Astrocyte of the cerebellum (primary cell): ENCODE measurements around the gene CFAP97D2.

Experiments used
- DNase-seq: peaks from one replicate; pipeline ENCODE4 v3.0.0-alpha.2; 2011; ENCODE audit warnings: low read depth
- H3K4me3 ChIP-seq: 2 replicates; pipeline ENCODE4 v1.5.1; 2011; ENCODE audit warnings: mild to moderate bottlenecking, low read depth, low read length, moderate library complexity
- in situ Hi-C: cut with HindIII; loops from 2 replicates; pipeline ENCODE4 v1.10.0; 2017; ENCODE audit warnings: low sequenced_read_pairs
- TF ChIP-seq, protein P1 (sequence below): IDR thresholded peaks from 2 replicates; pipeline ENCODE4 v1.5.1; 2012; ENCODE audit warnings: low read length, low read depth, moderate library complexity, mild to moderate bottlenecking; ENCODE audit errors: missing control alignments

CFAP97D2 gene

DNA sequence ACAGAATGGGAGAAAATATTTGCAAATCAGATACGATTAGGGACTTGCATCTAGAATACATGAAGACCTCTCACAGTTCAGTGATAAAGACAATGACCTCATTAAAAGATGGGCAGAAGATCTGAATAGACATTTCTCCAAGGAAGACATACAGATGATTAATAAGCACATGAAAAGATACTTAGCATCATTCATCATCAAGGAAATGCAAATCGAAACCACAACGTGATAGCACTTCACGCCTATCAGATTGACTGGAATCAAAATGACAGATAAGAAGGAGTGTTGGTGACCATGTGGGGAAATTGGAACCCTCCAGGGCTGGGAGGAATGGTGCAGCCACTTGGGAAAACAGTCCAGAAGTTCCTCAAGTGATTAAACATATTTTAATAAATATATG, 25.8 kb downstream of the CFAP97D2 start:
- DNase-seq: no peak
- TF ChIP-seq, protein P1, sequence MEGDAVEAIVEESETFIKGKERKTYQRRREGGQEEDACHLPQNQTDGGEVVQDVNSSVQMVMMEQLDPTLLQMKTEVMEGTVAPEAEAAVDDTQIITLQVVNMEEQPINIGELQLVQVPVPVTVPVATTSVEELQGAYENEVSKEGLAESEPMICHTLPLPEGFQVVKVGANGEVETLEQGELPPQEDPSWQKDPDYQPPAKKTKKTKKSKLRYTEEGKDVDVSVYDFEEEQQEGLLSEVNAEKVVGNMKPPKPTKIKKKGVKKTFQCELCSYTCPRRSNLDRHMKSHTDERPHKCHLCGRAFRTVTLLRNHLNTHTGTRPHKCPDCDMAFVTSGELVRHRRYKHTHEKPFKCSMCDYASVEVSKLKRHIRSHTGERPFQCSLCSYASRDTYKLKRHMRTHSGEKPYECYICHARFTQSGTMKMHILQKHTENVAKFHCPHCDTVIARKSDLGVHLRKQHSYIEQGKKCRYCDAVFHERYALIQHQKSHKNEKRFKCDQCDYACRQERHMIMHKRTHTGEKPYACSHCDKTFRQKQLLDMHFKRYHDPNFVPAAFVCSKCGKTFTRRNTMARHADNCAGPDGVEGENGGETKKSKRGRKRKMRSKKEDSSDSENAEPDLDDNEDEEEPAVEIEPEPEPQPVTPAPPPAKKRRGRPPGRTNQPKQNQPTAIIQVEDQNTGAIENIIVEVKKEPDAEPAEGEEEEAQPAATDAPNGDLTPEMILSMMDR: no peak

DNA sequence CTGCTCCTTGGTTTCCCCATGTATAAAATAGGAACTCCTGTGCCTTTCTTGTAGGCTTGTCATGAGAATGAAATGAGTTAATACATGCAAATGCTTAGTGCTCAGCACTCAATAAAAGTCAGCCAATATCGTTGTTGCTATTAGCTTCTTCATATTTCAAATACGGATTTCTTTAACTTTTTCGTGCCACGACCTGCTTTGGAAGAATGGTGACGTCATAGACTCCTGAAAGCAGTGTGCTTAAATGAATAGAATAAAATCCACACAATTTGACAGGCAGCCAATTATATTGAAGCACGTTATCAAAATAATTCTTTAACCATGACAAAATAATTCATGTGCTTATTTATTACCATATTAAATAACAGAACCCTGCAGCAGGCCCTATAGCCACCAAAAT, 29.1 kb downstream of the CFAP97D2 start:
- no peak for DNase-seq
- in situ Hi-C loops: no loop called here
- no peak overlapping the region for H3K4me3 ChIP-seq
- TF ChIP-seq, protein P1: no peak

More for the DNA sequence above, 25.8 kb downstream of the CFAP97D2 start:
- no peak overlapping the region for H3K4me3 ChIP-seq
- in situ Hi-C loops: no loop called here

DNA sequence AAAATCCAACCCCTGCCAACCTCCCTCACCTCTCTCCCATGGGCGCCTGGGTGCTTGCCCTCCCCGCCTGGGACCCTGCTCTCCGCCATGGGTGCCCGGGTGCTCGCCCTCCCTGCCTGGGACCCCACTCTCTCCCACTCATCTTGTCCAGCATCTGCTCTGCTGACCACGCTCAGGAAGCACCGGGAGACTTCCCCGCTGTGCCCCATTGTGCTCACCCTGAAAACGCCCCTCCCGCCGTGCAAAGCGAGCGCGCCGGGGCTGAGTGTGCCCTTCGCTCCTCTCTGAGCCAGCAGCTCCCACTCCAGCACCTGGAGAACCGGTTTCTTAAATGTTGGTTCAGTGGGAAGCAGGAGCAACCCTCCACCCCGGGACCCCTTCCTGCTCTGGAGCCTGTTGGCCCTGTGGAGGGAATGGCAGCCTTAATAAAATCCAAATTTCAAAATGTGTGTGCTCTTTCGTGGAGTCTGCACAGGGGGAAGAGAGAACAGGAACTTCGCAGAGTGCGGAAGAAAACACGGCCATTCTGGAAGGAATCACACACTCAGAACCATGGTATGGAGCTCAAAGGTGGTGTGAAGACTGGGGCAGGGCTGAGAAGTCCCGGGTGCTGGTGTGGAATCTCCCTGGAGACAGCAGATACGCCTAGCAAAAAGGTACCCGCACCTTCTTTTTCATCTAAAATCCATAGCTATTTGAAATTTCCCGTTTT, 32.5 kb downstream of the CFAP97D2 start:
- in situ Hi-C loops: no loop called here
- H3K4me3 ChIP-seq: no peak overlapping the region
- TF ChIP-seq, protein P1: no peak
- DNase-seq: no peak

DNA sequence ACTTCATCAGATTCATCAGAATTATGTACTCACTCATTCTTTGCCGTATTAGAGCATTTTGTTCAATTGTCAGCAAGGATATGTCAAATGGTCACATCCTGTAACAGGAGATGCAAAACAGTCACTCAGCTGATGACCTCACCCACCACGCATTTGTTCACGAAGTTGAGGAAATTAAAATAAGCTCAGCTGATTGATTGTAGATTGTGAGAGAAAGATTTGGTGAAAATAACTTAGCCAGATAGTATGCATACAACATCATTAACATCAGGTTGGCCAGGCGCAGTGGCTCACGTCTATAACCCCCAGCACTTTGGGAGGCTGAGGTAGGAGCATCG, 33.1 kb downstream of the CFAP97D2 start:
- H3K4me3 ChIP-seq: no peak overlapping the region
- TF ChIP-seq, protein P1: no peak
- in situ Hi-C loops: no loop called here
- DNase-seq: no peak

DNA sequence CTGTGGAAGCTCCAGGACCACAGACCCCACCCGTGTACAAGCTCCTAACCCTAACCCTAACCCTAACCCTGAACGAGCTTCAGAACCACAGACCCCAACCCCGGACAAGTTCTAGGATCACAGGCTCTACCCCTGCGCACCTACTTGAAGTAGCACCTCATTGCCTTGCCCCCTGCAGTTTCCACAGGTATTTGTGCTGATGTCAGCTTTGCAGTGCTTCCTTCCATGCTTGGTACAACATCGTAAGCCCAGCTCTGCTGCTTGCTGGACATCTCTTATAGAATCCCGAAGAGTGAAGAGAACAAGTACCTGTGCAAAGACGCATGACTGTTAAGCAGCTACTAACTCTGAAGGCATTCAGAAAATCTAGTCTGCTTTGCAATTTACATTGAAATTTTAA, 34.9 kb downstream of the CFAP97D2 start:
- TF ChIP-seq, protein P1: no peak
- H3K4me3 ChIP-seq: no peak overlapping the region
- no peak for DNase-seq
- in situ Hi-C loops: no loop called here

DNA sequence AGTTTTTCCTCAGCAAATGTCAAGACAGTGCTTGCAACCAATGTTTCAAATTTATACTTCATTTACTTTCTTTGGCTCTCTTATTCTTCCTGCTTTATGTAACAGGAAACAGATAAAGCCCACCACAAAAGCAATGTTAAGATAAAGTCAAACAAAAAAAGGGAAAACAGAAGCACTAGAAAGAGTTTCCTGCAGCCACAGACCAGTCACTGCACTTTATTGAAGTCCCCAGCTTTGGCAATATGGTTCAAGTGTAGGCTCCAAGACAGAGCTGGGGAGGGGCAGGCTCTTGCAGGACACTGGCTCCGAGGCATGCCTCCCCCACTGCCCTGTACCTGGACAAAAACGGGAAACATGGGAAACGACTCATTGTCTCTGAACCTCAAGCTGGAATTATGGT, 40.3 kb downstream of the CFAP97D2 start:
- in situ Hi-C loops: no loop called here
- no peak overlapping the region for H3K4me3 ChIP-seq
- no peak for DNase-seq
- TF ChIP-seq, protein P1: no peak
